Activated naive CD4-positive, alpha-beta T cell treated with anti-CD3 and anti-CD28 coated beads for 36 hours (primary cell): ENCODE measurements around the gene WWC2. TPM values are rescaled to one million over a fixed set of nuclear protein-coding genes. Genes with fewer than 3 reads are reported as not detected.

Experiments
- CTCF ChIA-PET: fragments of 350-600 bp; sonication (Branson Sonifier 250); formaldehyde crosslinking; loops from one replicate; lab custom pipeline; 2021; ENCODE audit warnings: antibody characterized with exemption; lab: Charles Lee
- DNase-seq: peaks from one replicate; pipeline ENCODE4 v3.0.0-alpha.2; 2020
- H3K27ac Mint-ChIP-seq: one replicate; pipeline ENCODE4 v1.8.0; 2021; ENCODE audit warnings: mild to moderate bottlenecking, mixed read lengths
- H3K27me3 Mint-ChIP-seq: one replicate; pipeline ENCODE4 v1.8.0; 2021; ENCODE audit warnings: low read depth, mixed read lengths
- H3K36me3 Mint-ChIP-seq: one replicate; pipeline ENCODE4 v1.8.0; 2021; ENCODE audit warnings: low read depth, mixed read lengths
- H3K4me1 Mint-ChIP-seq: one replicate; pipeline ENCODE4 v1.8.0; 2021; ENCODE audit warnings: low read depth, mixed read lengths
- H3K4me3 Mint-ChIP-seq: one replicate; pipeline ENCODE4 v1.8.0; 2021; ENCODE audit warnings: mild to moderate bottlenecking, moderate library complexity, mixed read lengths
- H3K9me3 Mint-ChIP-seq: one replicate; pipeline ENCODE4 v1.8.0; 2021; ENCODE audit warnings: mixed read lengths
- intact Hi-C: fragments of 100-400 bp; cut with micrococcal nuclease; formaldehyde crosslinking; loops from one replicate; pipeline ENCODE4 v1.15.1; 2023
- total RNA-seq, 2 experiments: library from RNA; stranded (reverse); gene quantifications; one replicate each; pipeline ENCODE4 v1.2.3, GENCODE V29; 2021

The WWC2 gene
- total RNA-seq, 2 experiments from 2014 or later: 6.7 to 10.0 TPM

- peak; percentile 73 for DNase-seq
- Mint-ChIP-seq H3K36me3 (no peaks in the 10 kb centered on the region), H3K27ac (no peak overlapping the region), H3K9me3 (no peaks in the 10 kb centered on the region), H3K4me3 (no peak overlapping the region), H3K27me3 (peaks cover 28% of the 10 kb centered on the region), H3K4me1 (peaks cover 17% of the 10 kb centered on the region)
- intact Hi-C loops: loop anchor here (1.0 to 2.0 kb wide), 2 partner anchors 14 to 50 kb away; no protein-coding TSS in a partner anchor
- CTCF ChIA-PET: no interaction called here
Observed at GRCh38 chr4:183348706-183349659, 249.9 kb downstream of the WWC2 start.

GRCh38 chr4:183349673-183350072 lies 250.6 kb downstream of the WWC2 start:
- CTCF ChIA-PET: no interaction called here
- Mint-ChIP-seq H3K4me3 (no peak overlapping the region), H3K4me1 (peaks cover 17% of the 10 kb centered on the region), H3K9me3 (no peaks in the 10 kb centered on the region), H3K36me3 (no peaks in the 10 kb centered on the region), H3K27me3 (peaks cover 22% of the 10 kb centered on the region), H3K27ac (no peak overlapping the region)
- DNase-seq: peak; percentile 43
- intact Hi-C loops: loop anchor here (1.0 to 2.0 kb wide), 2 partner anchors 14 to 49 kb away; no protein-coding TSS in a partner anchor

GRCh38 chr4:183350317-183351071 lies 251.4 kb downstream of the WWC2 start:
- intact Hi-C loops: no loop called here
- peaks cover 19% of the 10 kb centered on the region for H3K27me3 Mint-ChIP-seq
- H3K4me3 Mint-ChIP-seq: no peak overlapping the region
- CTCF ChIA-PET: no interaction called here
- no peaks in the 10 kb centered on the region for H3K36me3 Mint-ChIP-seq
- H3K4me1 Mint-ChIP-seq: peaks cover 17% of the 10 kb centered on the region
- H3K9me3 Mint-ChIP-seq: no peaks in the 10 kb centered on the region
- DNase-seq: no peak
- H3K27ac Mint-ChIP-seq: no peak overlapping the region

GRCh38 chr4:183352546-183352945 lies 253.5 kb downstream of the WWC2 start:
- H3K4me3 Mint-ChIP-seq: no peak overlapping the region
- no peaks in the 10 kb centered on the region for H3K9me3 Mint-ChIP-seq
- CTCF ChIA-PET: no interaction called here
- H3K36me3 Mint-ChIP-seq: no peaks in the 10 kb centered on the region
- intact Hi-C loops: no loop called here
- no peak overlapping the region for H3K27ac Mint-ChIP-seq
- H3K4me1 Mint-ChIP-seq: peaks cover 17% of the 10 kb centered on the region
- H3K27me3 Mint-ChIP-seq: peaks cover 18% of the 10 kb centered on the region
- DNase-seq: no peak

- Mint-ChIP-seq H3K9me3 (no peaks in the 10 kb centered on the region), H3K4me1 (peaks cover 15% of the 10 kb centered on the region), H3K36me3 (no peaks in the 10 kb centered on the region), H3K27me3 (peaks cover 15% of the 10 kb centered on the region), H3K4me3 (no peak overlapping the region), H3K27ac (no peak overlapping the region)
- intact Hi-C loops: no loop called here
- no peak for DNase-seq
- CTCF ChIA-PET: no interaction called here
Observed at GRCh38 chr4:183353557-183353956, 254.5 kb downstream of the WWC2 start.

GRCh38 chr4:183354219-183354618 lies 255.2 kb downstream of the WWC2 start:
- H3K4me3 Mint-ChIP-seq: no peak overlapping the region
- no peak overlapping the region for H3K27ac Mint-ChIP-seq
- H3K27me3 Mint-ChIP-seq: peaks cover 11% of the 10 kb centered on the region
- intact Hi-C loops: no loop called here
- DNase-seq: no peak
- H3K4me1 Mint-ChIP-seq: peaks cover 8% of the 10 kb centered on the region
- no peaks in the 10 kb centered on the region for H3K36me3 Mint-ChIP-seq
- H3K9me3 Mint-ChIP-seq: no peaks in the 10 kb centered on the region
- CTCF ChIA-PET: no interaction called here

- H3K9me3 Mint-ChIP-seq: no peaks in the 10 kb centered on the region
- CTCF ChIA-PET: no interaction called here
Observed at GRCh38 chr4:183355405-183355804, 256.3 kb downstream of the WWC2 start.

GRCh38 chr4:183356173-183356830 lies 257.2 kb downstream of the WWC2 start:
- Mint-ChIP-seq H3K27ac (no peak overlapping the region), H3K27me3 (peaks cover 2% of the 10 kb centered on the region), H3K9me3 (no peaks in the 10 kb centered on the region), H3K4me3 (no peak overlapping the region), H3K36me3 (no peaks in the 10 kb centered on the region), H3K4me1 (no peaks in the 10 kb centered on the region)
- no peak for DNase-seq
- intact Hi-C loops: no loop called here
- CTCF ChIA-PET: no interaction called here

More at GRCh38 chr4:183355405-183355804, 256.3 kb downstream of the WWC2 start:
- no peak for DNase-seq
- Mint-ChIP-seq H3K36me3 (no peaks in the 10 kb centered on the region), H3K27ac (no peak overlapping the region), H3K27me3 (peaks cover 5% of the 10 kb centered on the region), H3K4me3 (no peak overlapping the region), H3K4me1 (peaks cover 1% of the 10 kb centered on the region)
- intact Hi-C loops: no loop called here

GRCh38 chr4:183356931-183357675 lies 258.0 kb downstream of the WWC2 start:
- Mint-ChIP-seq H3K4me1 (no peaks in the 10 kb centered on the region), H3K27me3 (peaks cover 2% of the 10 kb centered on the region), H3K36me3 (no peaks in the 10 kb centered on the region), H3K27ac (no peak overlapping the region), H3K4me3 (no peak overlapping the region), H3K9me3 (no peaks in the 10 kb centered on the region)
- DNase-seq: no peak
- CTCF ChIA-PET: no interaction called here
- intact Hi-C loops: no loop called here

- intact Hi-C loops: no loop called here
- H3K36me3 Mint-ChIP-seq: no peaks in the 10 kb centered on the region
- no peak overlapping the region for H3K4me3 Mint-ChIP-seq
- no peak overlapping the region for H3K27ac Mint-ChIP-seq
- CTCF ChIA-PET: no interaction called here
- no peak for DNase-seq
- H3K27me3 Mint-ChIP-seq: peaks cover 2% of the 10 kb centered on the region
- no peaks in the 10 kb centered on the region for H3K9me3 Mint-ChIP-seq
- H3K4me1 Mint-ChIP-seq: no peaks in the 10 kb centered on the region
Observed at GRCh38 chr4:183358215-183358755, 259.2 kb downstream of the WWC2 start.

- Mint-ChIP-seq H3K27ac (no peak overlapping the region), H3K27me3 (peaks cover 2% of the 10 kb centered on the region), H3K36me3 (no peaks in the 10 kb centered on the region), H3K9me3 (no peaks in the 10 kb centered on the region), H3K4me3 (no peak overlapping the region), H3K4me1 (no peaks in the 10 kb centered on the region)
- intact Hi-C loops: no loop called here
- CTCF ChIA-PET: no interaction called here
- DNase-seq: no peak
Observed at GRCh38 chr4:183360161-183360919, 261.3 kb downstream of the WWC2 start.
